Transverse colon (tissue), 4 donors: ENCODE results near the gene TDRKH. TPM values are rescaled to one million over a fixed set of nuclear protein-coding genes. Genes with fewer than 3 reads are reported as not detected.

Experiments
- DNase-seq: peaks from one replicate; pipeline ENCODE4 v3.0.0-alpha.2; 2019
- H3K27ac ChIP-seq, 4 donors: fragments of 200-600 bp; sonication (generic); 2 replicates each; pipeline ENCODE4 v1.5.1; 2016 to 2018; ENCODE audit warnings: inconsistent platforms in 4 of 4
- H3K27me3 ChIP-seq: fragments of 200-600 bp; sonication (generic); 2 replicates; pipeline ENCODE4 v1.5.1; 2017; ENCODE audit warnings: inconsistent platforms
- H3K36me3 ChIP-seq, 4 donors: fragments of 200-600 bp; sonication (generic); 2 replicates each; pipeline ENCODE4 v1.5.1; 2017 to 2019; ENCODE audit warnings: inconsistent platforms in 4 of 4
- H3K4me1 ChIP-seq, 4 donors: fragments of 200-600 bp; sonication (generic); 2 replicates each; pipeline ENCODE4 v1.5.1; 2017 to 2020; ENCODE audit warnings: inconsistent platforms in 4 of 4
- H3K4me3 ChIP-seq, 4 donors: fragments of 200-600 bp; sonication (generic); 1 replicate in 1 of 4; 2 replicates in 3 of 4; pipeline versions ENCODE4 v1.5.1 to v1.6.1; 2017 to 2019; ENCODE audit warnings: inconsistent platforms in 4 of 4
- H3K9me3 ChIP-seq, 2 donors: fragments of 200-600 bp; sonication (generic); 2 replicates each; pipeline ENCODE4 v1.5.1; 2017 to 2019; ENCODE audit warnings: inconsistent platforms in 2 of 2
- CTCF ChIP-seq, 5 experiments: fragments of 200-600 bp in 3 of 5; fragments of 450-650 bp in 2 of 5; sonication (generic) in 3 of 5; IDR thresholded peaks; 1 replicate in 2 of 5; 2 replicates in 3 of 5; pipeline ENCODE4 v1.5.1; 2016 to 2017; ENCODE audit warnings: antibody characterized with exemption in 5 of 5, inconsistent platforms in 3 of 5, mild to moderate bottlenecking in 2 of 5, moderate library complexity in 1 of 5
- EP300 ChIP-seq: sonication (generic); formaldehyde crosslinking; IDR thresholded peaks from one replicate; pipeline ENCODE4 v1.6.1; 2017; ENCODE audit warnings: antibody characterized with exemption, low read depth
- POLR2A ChIP-seq: fragments of 450-650 bp; IDR thresholded peaks from one replicate; pipeline ENCODE4 v1.6.1; 2016; ENCODE audit warnings: antibody characterized with exemption, mild to moderate bottlenecking, moderate library complexity
- POLR2AphosphoS5 ChIP-seq, 3 donors: sonication (generic); formaldehyde crosslinking; IDR thresholded peaks; one replicate each; pipeline ENCODE4 v1.6.1; 2016; ENCODE audit warnings: antibody characterized with exemption in 3 of 3
- WGBS, 2 donors: methylation state at CpG; one replicate each; pipeline ENCODE4 v1.1.5; 2018; ENCODE audit warnings: low coverage in 1 of 2; 5-methylcytosine and 5-hydroxymethylcytosine counted together
- in situ Hi-C, 4 donors: fragments of 200-750 bp; cut with MboI; loops; one replicate each; pipeline versions ENCODE4 v1.15.0 to v1.15.1; 2017; ENCODE audit warnings: low sequenced_read_pairs in 3 of 4, low pct_ligation_motif_present in 1 of 4, low pct_unique_long_range_greater_than_20kb in 1 of 4
- intact Hi-C: fragments of 100-400 bp; cut with DNase I; formaldehyde crosslinking; loops from one replicate; pipeline ENCODE4 v1.15.1; 2023; ENCODE audit warnings: low total_unique reads
- total RNA-seq, 4 donors: library from RNA; depleted of rRNA; stranded (reverse); fragments of >200 nt; gene quantifications; one replicate each; pipeline ENCODE4 v1.1.0, GENCODE V29; 2016

Gene TDRKH
- 1 to 10 TPM in 3 of 4 donors, under 1 TPM in 1; 0.80 to 5.4 (median 4.0) TPM for total RNA-seq

GRCh38 chr1:151790071-151790939 lies at the start of gene TDRKH:
TDRKH (minus strand) TSS chr1:151790500; CDS start chr1:151783022, 7,478 bp downstream.
- DNase-seq: peak; percentile 98
- intact Hi-C loops: no loop called here
- no peaks in the 10 kb centered on the region for H3K27me3 ChIP-seq
- peak within 1 kb of the TSS; percentile 82 to 87 (median 84) for H3K27ac ChIP-seq
- in situ Hi-C loops: no loop called here
- no peaks in the 10 kb centered on the region for H3K9me3 ChIP-seq
- H3K36me3 ChIP-seq: no peaks in the 10 kb centered on the region
- TF ChIP-seq CTCF (IDR thresholded peaks at IDR 0.05) (peak; percentile 10 to 59 (median 32)), POLR2A (peak; percentile 69), EP300 (no peak), POLR2AphosphoS5 (IDR thresholded peaks at IDR 0.05) (peak; percentile 48 to 86 (median 61))
- peak within 1 kb of the TSS; percentile 59 to 93 (median 72) for H3K4me3 ChIP-seq
- H3K4me1 ChIP-seq: peaks cover 0 to 19% (median 7%) of the 10 kb centered on the region in 4 donors
- WGBS, 2 donors: 0 to 1% methylated on average over 14 to 55 of the region's 58 CpGs

GRCh38 chr1:151839457-151840403 lies 49.4 kb upstream of the TDRKH start, which contains the start of gene C2CD4D:
C2CD4D (minus strand) TSS chr1:151839820; CDS start chr1:151838989, 831 bp downstream.
- in situ Hi-C loops: no loop called here
- H3K4me3 ChIP-seq: peak within 1 kb of the TSS in 3 of 4 donors; percentile 29 to 54 (median 34)
- WGBS, 2 donors: 6% methylated on average over 32 of the region's 47 CpGs; no CpG with 5 or more reads in 1 of the 2 donors

DNA sequence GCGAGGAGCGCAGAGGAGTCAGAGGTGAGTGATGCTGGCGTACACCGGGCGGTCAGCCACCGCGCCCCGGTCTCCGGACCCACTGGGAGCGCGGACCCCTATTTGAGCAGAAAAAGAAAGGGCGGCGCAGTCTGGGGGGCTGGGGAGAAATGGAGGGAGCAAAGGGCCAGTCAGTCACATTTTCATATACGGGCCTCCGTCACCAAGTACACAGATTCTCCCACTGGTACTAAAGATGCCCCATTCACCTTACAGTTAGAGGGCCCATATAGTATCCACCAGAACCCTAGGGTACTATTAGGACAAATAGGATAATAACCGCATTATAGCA lies 48.7 kb upstream of the TDRKH start:
- intact Hi-C loops: no loop called here
- no peak for DNase-seq
- H3K27ac ChIP-seq: peak overlapping the region; percentile 80 to 91 (median 89)
- H3K4me1 ChIP-seq: peaks cover 3 to 43% (median 26%) of the 10 kb centered on the region in 4 donors
- H3K36me3 ChIP-seq: no peaks in the 10 kb centered on the region
- in situ Hi-C loops: no loop called here
- H3K9me3 ChIP-seq: no peaks in the 10 kb centered on the region
- peaks cover 40% of the 10 kb centered on the region for H3K27me3 ChIP-seq
- 59 to 60% methylated on average over 2 to 16 of the region's 16 CpGs for WGBS, 2 donors
- TF ChIP-seq POLR2A (no peak), CTCF (IDR thresholded peaks at IDR 0.05) (no peak)
- H3K4me3 ChIP-seq: peak overlapping the region in 3 of 4 donors; percentile 14 to 54 (median 34)

More at GRCh38 chr1:151839457-151840403, 49.4 kb upstream of the TDRKH start, which contains the start of gene C2CD4D:
- no peaks in the 10 kb centered on the region for H3K9me3 ChIP-seq
- no peaks in the 10 kb centered on the region for H3K36me3 ChIP-seq
- peak; percentile 87 for DNase-seq
- TF ChIP-seq CTCF (IDR thresholded peaks at IDR 0.05) (peak in 3 of 5 experiments; percentile 9 to 44 (median 11)), EP300 (no peak), POLR2AphosphoS5 (IDR thresholded peaks at IDR 0.05) (peak; percentile 79 to 92 (median 91)), POLR2A (peak; percentile 94)
- H3K4me1 ChIP-seq: peaks cover 3 to 42% (median 26%) of the 10 kb centered on the region in 4 donors
- H3K27ac ChIP-seq: peak within 1 kb of the TSS; percentile 80 to 91 (median 89)
- H3K27me3 ChIP-seq: peaks cover 41% of the 10 kb centered on the region
- intact Hi-C loops: no loop called here
